CD1c-positive myeloid dendritic cell (primary cell): Measurements from ENCODE around the gene MYCN.
"Not testable (repeated sequence)": the region's sequence is repeated elsewhere in the genome, so short reads cannot be mapped to it uniquely, and the experiment has no call there.

Source experiments
- DNase-seq: peaks from one replicate; pipeline ENCODE4 v3.0.0-alpha.2; 2016; ENCODE audit errors: extremely low spot score

Gene MYCN

GRCh38 chr2:15957881-15958713 is 17.7 kb downstream of the MYCN start:
- no peak for DNase-seq

GRCh38 chr2:15959331-15960153 is 19.2 kb downstream of the MYCN start:
- no peak for DNase-seq

DNA sequence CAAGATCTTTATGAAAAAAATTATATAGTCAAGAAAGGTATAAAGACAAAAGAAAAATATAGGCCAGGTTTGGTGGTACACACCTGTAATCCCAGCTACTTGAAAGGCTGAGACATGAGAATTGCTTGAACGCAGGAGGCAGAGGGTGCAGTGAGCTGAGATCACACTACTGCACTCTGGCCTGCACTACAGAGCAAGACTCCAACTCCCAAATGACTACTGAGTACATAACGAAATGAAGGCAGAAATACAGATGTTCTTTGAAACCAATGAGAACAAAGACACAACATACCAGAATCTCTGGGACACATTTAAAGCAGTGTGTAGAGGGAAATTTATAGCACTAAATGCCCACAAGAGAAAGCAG is 19.8 kb downstream of the MYCN start:
- DNase-seq, result not testable (repeated sequence)

- not testable (repeated sequence) for DNase-seq
These were observed 23.0 kb downstream of the MYCN start for GRCh38 chr2:15963109-15963976.

DNA sequence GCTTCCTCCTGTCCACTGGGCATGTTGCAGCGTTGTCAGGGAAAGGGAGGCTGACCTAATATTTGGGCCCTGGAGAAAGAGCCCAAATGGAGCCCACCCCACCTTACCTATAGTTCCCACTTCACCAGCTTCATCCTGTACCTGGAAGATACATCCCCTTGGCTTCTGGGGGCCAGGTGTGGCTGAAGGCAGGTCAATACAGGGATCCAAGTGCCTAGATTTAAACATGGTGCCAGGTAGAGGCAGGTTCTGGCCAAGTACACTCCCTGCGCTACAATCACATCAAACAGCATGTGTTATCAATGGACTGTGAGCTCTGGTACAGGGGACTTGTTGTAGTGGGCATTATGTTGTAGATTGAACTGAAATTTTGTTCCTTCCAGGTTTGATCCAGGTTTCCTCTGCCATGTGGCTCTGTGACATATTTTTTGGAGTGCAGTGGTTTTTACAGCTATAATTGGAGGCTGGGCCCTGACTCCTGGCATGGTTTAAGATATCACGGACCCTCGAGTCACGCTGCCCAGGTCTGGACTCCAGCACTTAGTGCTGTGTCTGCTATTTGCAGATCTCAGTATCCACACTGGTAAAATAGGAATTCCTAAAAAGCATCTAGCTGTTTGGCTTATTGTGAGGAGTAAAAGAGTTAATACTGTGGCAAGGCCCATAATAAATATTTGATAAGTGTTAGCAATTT is 23.8 kb downstream of the MYCN start:
- DNase-seq, result no peak

- no peak for DNase-seq
These were observed 24.7 kb downstream of the MYCN start for GRCh38 chr2:15964936-15965563.

DNA sequence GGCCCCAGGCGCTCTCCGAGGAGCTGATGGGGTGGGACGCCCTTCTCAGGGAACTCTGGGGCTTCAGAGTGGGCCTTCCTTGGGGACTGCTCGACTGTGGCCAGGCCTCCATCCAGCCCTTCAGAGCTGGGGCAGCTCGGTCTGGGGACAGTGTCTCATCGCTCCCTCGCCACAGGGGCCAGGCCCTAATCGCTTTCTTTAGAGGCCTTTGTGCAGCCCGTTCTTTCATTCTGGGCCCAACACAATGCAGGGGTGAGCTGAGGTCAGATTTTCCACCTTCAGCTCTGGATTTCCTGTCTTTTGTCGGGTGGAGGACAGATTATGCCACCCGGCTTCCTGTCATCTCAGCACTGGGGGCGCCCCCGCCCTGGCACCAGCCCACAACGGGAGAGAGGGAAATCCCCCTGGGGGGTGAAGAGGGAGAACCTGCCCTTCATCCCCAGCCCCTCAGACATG is 25.2 kb downstream of the MYCN start:
- no peak for DNase-seq

DNA sequence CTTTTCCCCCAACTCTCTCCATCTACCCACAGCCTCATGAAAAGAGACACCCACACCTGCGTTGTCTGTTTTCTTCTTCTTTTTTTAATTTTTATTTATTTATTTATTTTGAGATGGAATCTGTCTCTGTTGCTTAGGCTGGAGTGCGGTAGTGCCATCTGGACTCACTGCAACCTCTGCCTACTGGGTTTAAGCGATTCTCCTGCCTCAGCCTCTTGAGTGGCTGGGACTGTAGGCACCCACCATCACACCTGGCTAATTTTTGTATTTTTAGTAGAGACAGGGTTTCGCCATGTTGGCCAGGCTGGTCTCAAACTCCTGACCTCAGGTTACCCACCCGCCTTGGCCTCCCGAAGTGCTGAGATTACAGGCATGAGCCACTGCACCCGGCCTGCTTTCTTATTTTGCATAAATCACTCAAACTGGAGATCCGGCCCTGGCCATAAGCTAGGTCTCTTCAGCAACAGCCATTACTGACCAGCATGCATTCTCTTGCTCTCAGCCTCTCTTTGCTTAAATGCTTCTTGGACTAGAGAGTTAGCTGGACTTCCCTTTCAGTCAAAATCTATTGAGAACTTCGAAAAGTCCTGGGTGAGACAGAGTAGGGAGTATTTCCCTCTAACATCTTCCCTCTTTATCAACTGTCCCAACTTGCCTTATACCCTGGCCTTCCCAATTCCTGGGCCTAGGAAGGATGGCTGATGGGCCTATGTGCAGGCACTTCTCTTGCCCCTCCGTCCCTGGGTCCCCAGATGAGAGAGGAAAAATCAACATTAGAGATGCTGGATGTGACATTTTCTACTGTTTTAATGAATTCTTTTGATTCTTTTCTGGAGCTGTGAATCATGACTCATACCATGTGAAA is 27.3 kb downstream of the MYCN start:
- DNase-seq, result no peak

GRCh38 chr2:15968280-15969178 is 28.2 kb downstream of the MYCN start:
- no peak for DNase-seq

- no peak for DNase-seq
These were observed 28.9 kb downstream of the MYCN start for GRCh38 chr2:15969214-15969613.

- no peak for DNase-seq
These were observed 30.4 kb downstream of the MYCN start for GRCh38 chr2:15970701-15971100.

DNA sequence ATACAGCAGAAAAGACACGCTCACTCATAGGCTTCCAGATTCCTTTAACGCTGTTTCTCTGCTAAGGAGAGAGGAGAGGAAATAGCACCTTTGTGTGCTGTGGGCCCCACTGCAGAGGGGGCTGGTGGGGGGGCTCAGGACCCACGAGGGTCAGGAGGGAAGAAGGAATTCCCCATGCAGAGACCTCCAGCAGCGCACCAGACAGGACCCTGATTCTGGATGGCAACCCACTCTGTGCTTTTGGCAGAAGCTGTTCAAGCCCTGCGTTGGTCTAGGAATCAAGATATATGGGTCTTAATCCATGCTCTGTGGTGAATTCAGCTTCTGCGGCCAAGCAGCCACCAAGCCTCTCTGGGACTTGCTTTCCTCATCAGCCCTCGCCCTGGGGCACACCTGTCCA is 31.0 kb downstream of the MYCN start:
- DNase-seq, result no peak

DNA sequence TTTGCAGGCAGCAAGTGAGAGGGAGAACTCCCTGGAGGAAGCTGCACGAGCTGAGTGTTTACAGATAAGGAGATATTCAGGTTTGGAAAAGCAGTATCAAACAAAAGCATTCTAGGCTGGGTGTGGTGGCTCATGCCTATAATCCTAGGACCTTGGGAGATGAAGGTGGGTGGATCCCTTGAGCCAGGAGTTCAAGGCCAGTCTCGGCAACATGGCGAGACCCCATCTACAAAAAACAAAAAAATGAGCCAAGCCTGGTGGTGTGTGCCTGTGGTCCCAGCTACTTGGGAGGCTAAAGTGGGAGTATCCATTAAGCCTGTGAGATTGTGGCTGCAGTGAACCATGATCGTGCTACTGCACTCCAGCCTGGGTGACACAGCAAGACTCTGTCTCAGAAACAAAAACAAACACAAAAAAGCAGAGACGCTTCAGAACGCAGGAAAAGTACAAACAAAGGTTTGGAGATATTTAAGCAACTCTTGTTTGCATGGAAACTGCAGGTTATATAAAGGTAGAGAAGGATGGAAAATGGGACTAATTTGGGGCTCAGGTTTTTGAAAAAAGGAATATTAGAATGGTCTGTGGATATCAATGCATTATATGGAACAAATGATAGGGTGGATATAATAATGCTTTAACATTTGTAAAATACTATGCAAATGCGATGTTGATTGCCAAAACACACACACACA is 31.6 kb downstream of the MYCN start:
- DNase-seq, result no peak

GRCh38 chr2:15973481-15974401 is 33.4 kb downstream of the MYCN start:
- no peak for DNase-seq

GRCh38 chr2:15974565-15975260 is 34.4 kb downstream of the MYCN start:
- no peak for DNase-seq

- no peak for DNase-seq
These were observed 34.9 kb downstream of the MYCN start for GRCh38 chr2:15975261-15975600.

DNA sequence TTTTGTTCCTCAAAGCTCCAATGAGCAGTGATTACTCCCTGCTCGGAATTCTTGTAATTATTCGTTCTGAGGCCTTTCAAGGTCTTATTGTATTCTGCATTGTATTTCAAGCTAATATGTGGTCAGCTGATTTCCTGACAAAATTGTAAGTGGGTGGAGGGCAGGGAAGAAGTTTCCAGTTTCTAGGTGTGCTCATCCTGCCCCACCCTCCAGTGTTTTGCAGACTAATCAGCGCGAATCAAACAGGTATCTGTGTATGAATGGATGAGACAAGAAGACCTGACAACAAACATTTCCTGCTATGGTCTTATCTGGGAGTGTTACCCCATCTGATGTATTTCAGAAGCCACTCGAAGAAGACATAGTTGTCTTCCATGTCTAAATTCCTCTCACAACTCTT is 35.3 kb downstream of the MYCN start:
- DNase-seq, result no peak
